WTC11 (cell line): ENCODE measurements around the gene GAK.

Experiments used
- ATF6 ChIP-seq: sonication (generic); formaldehyde crosslinking; IDR thresholded peaks from 2 replicates; pipeline ENCODE4 v1.8.1; 2023; ENCODE audit warnings: mild to moderate bottlenecking, missing genetic modification reagents
- CREM ChIP-seq: sonication (generic); formaldehyde crosslinking; IDR thresholded peaks from 2 replicates; pipeline ENCODE4 v1.8.1; 2022; ENCODE audit warnings: mild to moderate bottlenecking, missing genetic modification reagents, moderate library complexity
- MXD4 ChIP-seq: fragments of 250-450 bp; sonication (Bioruptor Pico); IDR thresholded peaks from 2 replicates; pipeline ENCODE4 v1.8.0; 2021; ENCODE audit warnings: mild to moderate bottlenecking, moderate library complexity, borderline replicate concordance
- NR1H2 ChIP-seq: sonication (generic); formaldehyde crosslinking; IDR thresholded peaks from 2 replicates; pipeline ENCODE4 v1.9.0; 2021; ENCODE audit warnings: mild to moderate bottlenecking, moderate library complexity, missing genetic modification reagents
- SOX15 ChIP-seq: fragments of 250-450 bp; sonication (Bioruptor Pico); IDR thresholded peaks from 2 replicates; pipeline ENCODE4 v1.9.0; 2021; ENCODE audit warnings: mild to moderate bottlenecking
- TF ChIP-seq, protein P1 (sequence below): sonication (generic); formaldehyde crosslinking; IDR thresholded peaks from 2 replicates; pipeline ENCODE4 v1.8.1; 2023; ENCODE audit warnings: mild to moderate bottlenecking, missing genetic modification reagents, moderate library complexity
- TF ChIP-seq, protein P2 (sequence below): fragments of 200-600 bp; IDR thresholded peaks from 2 replicates; pipeline ENCODE4 v1.8.0; 2022; ENCODE audit warnings: antibody characterized with exemption
- TF ChIP-seq, protein P3 (sequence below): sonication (generic); formaldehyde crosslinking; conservative IDR thresholded peaks from 2 replicates; pipeline ENCODE4 v1.8.1; 2022; ENCODE audit warnings: mild to moderate bottlenecking, missing genetic modification reagents

- TF ChIP-seq, protein P1, sequence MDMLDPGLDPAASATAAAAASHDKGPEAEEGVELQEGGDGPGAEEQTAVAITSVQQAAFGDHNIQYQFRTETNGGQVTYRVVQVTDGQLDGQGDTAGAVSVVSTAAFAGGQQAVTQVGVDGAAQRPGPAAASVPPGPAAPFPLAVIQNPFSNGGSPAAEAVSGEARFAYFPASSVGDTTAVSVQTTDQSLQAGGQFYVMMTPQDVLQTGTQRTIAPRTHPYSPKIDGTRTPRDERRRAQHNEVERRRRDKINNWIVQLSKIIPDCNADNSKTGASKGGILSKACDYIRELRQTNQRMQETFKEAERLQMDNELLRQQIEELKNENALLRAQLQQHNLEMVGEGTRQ = no peak
- TF ChIP-seq NR1H2 (CRISPR knock-in tag) = no peak
- TF ChIP-seq CREM (CRISPR knock-in tag) = no peak
- TF ChIP-seq, protein P2, sequence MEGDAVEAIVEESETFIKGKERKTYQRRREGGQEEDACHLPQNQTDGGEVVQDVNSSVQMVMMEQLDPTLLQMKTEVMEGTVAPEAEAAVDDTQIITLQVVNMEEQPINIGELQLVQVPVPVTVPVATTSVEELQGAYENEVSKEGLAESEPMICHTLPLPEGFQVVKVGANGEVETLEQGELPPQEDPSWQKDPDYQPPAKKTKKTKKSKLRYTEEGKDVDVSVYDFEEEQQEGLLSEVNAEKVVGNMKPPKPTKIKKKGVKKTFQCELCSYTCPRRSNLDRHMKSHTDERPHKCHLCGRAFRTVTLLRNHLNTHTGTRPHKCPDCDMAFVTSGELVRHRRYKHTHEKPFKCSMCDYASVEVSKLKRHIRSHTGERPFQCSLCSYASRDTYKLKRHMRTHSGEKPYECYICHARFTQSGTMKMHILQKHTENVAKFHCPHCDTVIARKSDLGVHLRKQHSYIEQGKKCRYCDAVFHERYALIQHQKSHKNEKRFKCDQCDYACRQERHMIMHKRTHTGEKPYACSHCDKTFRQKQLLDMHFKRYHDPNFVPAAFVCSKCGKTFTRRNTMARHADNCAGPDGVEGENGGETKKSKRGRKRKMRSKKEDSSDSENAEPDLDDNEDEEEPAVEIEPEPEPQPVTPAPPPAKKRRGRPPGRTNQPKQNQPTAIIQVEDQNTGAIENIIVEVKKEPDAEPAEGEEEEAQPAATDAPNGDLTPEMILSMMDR = no peak
- TF ChIP-seq MXD4 (CRISPR knock-in tag) = no peak
- TF ChIP-seq SOX15 (CRISPR knock-in tag) = no peak
- no peak for TF ChIP-seq ATF6 (CRISPR knock-in tag)
- TF ChIP-seq, protein P3, sequence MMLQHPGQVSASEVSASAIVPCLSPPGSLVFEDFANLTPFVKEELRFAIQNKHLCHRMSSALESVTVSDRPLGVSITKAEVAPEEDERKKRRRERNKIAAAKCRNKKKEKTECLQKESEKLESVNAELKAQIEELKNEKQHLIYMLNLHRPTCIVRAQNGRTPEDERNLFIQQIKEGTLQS (CRISPR knock-in tag) = no peak
Observed at GRCh38 chr4:917466-917865, 14.7 kb downstream of the GAK start.
